Suppressor macrophage treated with lipopolysaccharide for 4 hours (primary cell): ENCODE results near the gene KLRF2.

Experiments used
- DNase-seq: peaks from one replicate; pipeline ENCODE4 v3.0.0-alpha.2; 2020

The KLRF2 gene

DNA sequence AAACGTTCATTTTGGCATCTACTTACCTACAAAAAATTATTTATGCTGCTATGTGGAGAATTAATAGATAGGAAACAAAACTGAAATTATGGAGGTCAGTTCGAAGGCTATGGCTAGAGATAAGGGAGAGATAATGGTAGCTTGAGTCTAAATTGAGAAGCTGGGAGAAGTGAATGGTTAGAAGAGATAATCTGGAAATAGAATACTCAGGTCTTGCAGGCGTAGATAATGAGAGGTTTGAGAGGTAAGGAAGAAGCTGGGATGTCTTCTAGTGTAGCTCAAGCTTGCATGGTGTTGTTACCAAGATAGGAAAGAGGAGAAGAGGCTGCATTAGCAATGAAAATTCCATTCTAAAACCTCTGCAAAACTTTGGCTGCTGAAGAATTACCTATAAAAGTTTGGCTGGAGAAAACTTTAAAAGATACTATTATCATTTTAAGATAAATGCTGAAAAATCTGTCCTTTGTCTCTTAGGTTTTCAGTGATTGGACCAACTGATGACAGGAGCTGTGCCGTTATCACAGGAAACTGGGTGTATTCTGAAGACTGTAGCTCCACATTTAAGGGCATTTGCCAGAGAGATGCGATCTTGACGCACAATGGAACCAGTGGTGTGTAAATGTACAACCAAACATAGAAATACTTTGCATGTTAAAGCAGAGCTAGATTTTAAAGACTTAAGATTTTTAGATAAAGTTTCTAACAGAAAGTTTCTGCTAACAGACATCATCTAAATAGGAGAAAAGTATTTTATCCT, 14.1 kb downstream of the KLRF2 start:
- no peak for DNase-seq

DNA sequence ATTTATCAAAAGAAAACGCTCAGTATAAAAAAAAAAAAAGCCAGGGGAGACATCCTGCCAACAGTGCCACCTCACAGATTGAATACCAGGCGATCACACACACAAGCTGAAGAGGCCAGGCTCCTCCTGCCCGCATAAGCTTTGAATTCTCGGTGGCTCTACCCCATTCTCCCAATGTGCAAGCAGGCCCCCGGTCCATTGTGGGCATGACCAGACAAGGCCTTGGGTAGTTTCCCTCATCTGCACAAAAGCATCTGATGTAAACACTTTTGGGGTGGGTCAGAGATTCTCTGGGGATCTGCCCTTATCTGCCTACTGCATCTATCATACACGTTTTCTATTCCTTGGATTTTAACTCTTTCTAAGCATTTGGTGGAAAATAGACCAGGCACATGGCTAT, 16.2 kb downstream of the KLRF2 start:
- DNase-seq = no peak

GRCh38 chr12:9899209-9899608, 17.9 kb downstream of the KLRF2 start:
- no peak for DNase-seq

DNA sequence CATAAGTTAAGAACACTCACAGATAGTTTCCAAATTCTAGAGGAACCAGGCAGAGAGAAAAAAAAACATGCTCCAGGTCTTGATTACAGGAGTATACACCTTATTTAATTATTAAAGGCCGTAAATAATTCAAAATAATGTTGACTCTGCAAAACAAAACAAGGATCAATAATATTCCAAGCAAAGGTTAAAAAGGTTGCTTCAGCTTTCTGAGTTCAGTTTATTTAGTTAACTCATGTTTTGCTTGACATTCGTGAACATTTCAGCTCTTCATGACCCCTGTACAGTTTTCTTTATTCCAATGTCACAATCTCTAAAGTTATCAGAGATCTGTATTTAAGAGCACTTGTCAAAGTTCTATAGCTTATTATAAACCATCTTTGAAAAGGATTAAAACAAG, 19.6 kb downstream of the KLRF2 start:
- DNase-seq = no peak

DNA sequence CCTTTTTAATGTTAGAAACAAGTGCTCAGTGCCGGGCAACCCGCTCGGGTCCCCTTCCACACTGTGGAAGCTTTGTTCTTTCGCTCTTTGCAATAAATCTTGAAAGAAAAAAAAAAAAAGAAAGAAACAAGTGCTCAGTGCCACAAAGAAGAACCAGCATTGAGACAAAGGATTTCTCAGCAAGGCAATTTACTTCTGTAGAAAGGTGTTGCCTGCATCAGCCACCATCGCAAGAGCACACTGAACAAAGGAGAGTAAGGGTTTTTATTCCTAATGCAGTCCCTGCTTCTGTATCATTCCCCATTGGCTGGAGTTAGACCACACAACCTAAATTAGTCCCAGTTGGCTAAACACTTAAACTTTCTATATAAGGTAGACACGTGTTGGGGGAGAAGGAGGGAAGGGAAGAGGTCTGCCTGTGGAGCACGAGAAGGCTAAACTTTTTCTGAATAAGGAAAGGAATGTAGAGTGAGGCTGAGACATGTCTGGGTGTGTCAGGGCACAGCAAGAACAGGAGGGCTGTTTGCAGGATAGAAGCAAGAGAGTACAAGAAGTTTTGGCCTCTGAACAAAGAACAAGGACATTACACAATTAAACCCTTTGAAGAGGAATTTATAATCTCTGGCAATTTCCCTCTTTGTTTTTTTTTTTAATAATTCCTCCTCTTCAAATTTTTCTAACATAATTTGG, 21.4 kb downstream of the KLRF2 start:
- DNase-seq = no peak

GRCh38 chr12:9906873-9907272, 25.6 kb downstream of the KLRF2 start:
- DNase-seq = peak; percentile 40

GRCh38 chr12:9907769-9908168, 26.5 kb downstream of the KLRF2 start:
- no peak for DNase-seq

DNA sequence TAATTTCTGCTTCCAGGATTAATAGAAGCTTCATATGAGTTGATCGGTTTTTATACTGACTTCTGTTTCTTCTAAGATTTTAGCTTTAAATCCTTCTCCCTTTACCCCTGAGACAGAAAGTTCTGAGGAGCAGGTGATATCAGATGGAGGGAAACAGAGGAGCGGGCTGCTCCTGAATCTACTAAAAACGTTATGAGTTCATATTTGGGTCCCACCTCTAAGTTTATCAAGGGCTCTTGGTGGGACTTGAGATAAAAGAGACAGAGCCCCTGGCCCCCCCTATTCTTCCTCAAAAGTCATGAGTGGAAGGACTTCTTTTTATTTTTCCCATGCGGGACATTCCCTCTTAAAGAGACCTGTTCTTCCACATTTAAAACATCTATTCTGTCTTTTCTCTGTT, 27.1 kb downstream of the KLRF2 start:
- DNase-seq = no peak

- no peak for DNase-seq
Measured at GRCh38 chr12:9909724-9910123, 28.4 kb downstream of the KLRF2 start.

DNA sequence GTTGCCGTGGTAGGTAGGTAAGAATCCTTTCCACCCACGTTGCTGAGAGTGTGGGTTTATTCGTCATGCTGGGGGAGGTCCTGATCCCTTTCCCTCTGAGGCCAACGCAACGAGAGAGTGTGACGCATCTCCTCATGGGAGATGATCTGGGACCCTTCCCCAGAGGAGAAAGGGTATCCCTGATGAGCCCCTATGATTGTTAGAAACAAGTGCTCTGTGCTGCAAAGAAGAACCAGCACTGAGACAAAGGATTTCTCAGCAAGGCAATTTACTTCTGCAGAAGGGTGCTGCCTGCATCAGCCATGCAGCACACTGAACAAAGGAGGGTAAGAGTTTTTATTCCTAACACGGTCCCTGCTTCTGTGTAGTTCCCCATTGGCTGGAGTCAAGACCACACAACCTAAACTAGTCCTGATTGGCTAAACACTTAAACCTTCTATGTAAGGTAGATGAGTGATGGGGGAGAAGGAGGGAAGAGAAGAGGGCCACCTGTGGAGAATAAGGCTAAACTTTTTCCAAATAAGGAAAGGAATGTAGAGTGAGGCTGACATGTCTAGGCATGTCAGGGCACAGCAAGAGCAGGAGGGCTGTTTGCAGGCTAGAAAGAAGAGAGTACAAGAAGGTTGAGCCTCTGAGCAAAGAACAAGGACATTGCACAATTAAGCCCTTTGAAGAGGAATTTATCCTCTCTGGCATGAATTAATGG, 29.6 kb downstream of the KLRF2 start:
- no peak for DNase-seq

- no peak for DNase-seq
Measured at GRCh38 chr12:9911708-9912107, 30.4 kb downstream of the KLRF2 start.

DNA sequence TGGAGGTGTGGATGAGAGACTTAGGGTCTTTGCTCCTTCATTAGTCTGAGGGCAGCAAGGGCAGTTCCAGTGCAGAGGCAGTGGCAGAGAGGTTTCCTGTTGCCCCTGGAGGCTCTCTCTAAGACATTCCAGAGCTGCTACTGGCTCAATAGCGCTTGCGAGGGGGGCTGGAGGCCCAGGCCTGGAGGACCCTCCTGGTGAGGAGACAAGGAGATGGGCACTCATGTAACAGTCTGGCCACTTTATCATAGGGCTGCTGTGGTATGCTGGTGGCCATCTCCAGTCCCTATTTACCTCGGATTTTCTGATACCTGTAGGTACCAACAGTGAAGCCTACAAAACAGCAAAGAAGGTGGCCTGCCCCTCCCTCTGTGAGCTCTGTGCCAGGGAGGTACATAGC, 38.2 kb downstream of the KLRF2 start:
- DNase-seq = no peak

GRCh38 chr12:9920451-9920850, 39.2 kb downstream of the KLRF2 start:
- no peak for DNase-seq

DNA sequence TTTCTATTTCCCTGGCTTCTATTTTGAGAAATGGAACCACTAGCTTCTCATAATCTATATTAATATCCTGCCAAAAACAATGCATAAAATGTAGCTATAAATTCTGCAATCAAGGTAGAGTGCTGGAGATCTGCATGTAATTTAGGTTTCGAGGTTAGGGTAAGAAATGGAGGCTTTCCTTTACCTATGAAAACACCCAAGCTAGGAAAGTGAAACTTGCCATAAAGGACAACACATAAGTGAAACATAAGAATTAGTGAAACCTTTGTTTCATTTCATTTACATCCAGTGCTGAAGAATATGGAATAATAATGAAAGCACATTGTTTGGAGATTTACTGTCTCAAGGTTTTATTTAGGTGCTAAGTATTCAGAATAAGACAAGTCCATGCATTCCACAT, 41.1 kb downstream of the KLRF2 start:
- no peak for DNase-seq

DNA sequence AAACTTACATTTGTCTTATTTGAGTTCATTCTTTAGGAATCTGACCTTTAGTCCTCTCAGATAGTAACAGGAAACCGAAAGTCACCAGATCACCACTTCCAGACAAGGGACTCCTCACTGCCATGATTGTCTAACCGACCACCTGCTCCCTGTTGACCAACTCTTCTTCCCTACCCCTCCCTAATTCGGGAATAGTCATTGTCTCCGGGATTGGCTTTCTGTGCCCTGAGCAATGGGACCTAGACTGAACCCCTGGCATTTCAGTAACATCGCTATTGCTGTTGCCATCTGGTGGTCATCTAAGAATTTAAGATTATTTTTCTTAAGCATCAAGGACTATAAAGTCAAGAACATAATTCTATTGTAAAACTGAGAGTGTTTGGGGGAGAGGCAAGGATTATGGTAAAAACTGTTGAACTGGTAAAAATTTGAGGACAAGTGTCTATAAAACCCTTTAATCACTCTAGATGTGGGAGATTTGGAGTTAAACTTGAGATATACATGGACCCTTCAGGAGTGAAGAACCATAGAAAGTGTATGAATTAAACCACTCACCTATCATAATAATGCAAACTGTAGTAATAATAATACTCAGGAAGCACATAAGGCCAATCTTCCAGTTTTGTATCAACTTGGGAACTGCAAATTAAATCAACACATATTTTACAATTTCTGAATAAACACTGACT, 44.6 kb downstream of the KLRF2 start:
- DNase-seq = peak; percentile 50

DNA sequence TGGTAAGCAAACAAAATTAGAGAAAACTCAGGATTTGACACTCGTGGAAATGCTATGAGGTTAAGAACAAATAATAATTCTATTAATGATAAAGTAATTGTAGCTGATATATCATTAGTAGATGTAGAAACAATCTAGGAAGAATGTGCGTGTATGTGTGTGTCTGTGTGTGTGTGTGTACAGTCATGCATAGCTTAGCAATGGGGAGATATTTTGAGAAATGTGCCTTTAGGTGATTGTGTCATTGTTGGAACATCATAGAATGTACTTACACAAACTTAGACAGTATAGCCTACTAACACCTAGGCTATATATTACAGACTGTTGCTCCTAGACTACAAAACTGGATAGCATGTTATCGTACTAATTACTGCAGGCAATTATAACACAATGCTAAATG, 45.6 kb downstream of the KLRF2 start:
- DNase-seq = no peak

DNA sequence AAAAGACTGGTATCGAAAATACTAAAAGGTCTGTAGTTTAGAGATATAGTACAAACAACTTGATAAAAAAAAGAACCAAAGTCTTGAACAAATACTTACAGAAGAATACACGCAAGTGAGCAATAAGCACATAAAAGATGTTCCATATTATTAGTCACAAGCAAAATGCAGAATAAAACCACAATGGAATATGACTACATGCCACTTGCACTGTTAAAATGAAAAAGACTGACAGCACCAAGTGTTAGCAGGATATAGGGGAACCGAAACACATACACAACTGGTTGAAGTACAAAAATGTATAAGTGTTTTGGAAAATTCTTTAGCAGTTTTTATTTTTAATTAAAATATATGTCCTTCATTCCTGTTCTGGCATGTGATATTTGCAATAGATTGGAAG, 47.3 kb downstream of the KLRF2 start:
- DNase-seq = peak; percentile 48

DNA sequence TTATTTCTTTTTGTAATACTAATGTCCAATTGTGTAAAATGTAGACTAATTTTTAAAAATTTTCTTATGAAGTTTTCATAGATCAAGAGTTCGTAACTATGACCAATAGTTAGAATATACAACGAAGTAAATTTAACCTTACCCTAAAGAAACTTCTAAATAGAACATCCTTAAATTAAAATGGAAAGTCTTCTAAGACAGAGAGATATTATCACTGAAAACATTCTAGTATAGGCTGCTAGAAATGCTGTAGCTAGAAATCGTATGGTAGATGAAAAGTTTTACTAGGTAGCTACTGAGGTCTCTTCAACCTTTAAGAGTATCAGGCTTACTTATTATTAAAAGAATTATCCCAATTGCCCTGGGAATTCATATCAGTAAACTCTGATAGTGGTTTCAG, 50.0 kb downstream of the KLRF2 start:
- no peak for DNase-seq

DNA sequence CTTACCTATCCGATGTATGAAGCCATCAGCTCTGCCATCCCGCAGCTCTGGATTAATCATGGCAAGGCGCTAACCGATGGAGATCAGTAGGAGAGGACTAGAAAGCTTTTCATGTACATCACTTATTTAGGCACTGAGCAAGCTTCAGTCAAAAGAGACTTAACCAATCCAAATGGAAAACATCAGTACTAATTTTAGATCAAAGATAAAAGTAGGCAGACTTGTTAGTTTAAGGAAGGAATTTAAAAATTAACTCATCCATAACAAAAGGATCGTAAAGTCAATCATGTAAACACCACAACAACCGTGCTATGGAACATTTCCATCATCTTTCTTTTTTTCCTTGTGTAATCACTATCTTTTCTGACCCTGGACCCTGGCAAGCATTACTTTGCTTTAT, 51.0 kb downstream of the KLRF2 start, which contains the start of gene CLEC2A:
Gene CLEC2A, minus strand, starts transcription at position 101 of the 400 bp plus-strand sequence. Its CDS starts 41 bp downstream, at position 60.
- no peak for DNase-seq

DNA sequence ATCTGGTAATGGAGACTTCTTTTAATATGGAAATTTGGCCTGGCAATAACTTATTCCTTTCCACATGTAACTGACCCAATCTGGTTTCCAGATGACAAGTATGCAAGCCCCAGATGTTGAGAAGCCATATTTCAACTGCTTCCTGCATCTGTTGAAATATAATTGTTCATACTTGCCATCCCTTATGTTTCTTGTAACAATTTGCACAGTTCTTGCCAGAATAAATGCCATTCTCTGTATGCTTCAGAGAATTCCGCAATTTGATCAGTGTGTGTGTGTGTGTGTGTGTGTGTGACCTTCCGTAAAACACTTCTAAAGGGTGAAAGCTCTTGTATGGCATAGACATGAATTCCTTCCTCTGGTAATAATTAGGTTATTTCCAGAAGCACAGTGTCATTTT, 52.7 kb downstream of the KLRF2 start:
- no peak for DNase-seq

DNA sequence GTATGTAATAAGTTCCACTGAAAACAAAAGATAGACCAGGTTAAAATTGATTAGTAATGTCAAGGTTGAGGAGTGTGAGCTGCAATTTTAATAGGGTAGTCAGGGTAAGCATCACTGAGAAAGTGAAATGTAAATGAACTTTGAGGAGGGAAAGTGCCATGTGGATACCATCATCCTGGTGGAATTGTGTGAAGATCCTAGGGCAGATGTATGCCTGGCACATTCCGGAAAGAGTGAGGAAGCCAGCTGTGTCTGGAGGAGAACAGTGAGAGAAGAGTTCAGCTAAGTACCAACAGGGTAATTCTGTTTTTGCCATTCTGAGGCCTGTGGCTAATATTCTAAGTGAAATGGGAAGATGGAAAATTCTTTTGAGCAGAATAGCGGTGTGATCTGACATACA, 53.7 kb downstream of the KLRF2 start:
- no peak for DNase-seq

DNA sequence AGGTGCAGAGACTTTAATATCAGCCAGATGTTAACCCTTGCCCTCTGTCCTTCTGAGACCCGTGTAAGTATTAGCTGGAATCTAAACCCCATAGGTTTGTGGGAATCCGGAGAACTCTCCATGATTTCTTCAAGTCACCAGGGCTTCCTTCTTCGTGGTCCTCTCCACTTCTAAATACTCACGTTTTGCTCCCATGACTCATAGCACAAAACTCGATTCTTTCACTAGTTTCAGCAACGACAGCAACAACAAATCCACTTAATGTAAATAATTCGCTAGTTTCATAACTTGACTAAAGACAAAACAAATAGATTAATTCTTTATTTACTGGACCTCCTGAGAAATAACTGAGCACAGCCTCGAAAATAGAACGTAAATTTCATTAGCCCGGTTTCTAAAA, 55.3 kb downstream of the KLRF2 start:
- no peak for DNase-seq

DNA sequence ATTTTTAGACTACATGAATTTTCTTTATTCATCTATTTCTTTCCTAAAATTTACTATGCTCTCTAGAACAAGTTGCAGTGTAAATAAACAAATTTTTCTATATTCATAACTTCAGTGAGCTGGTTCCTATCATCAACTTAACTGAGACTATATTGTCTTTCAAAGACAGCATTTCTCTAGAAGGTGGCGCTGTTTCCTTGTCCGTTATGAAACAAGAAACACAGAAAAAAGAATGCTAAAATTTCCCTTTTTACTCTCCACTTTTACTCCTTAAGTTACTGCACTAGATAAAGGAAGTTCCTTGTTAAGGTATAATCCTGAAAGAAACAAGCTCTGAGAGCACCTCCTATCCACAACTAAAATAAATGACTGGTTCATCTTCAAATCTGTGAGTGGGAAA, 59.1 kb downstream of the KLRF2 start:
- peak; percentile 67 for DNase-seq
